ENCODE data around the gene MYADML2.
"Not testable (repeated sequence)": the region's sequence is repeated elsewhere in the genome, so short reads cannot be mapped to it uniquely, and the experiment has no call there.

Gene MYADML2

GRCh38 chr17:81983639-81984373, 36.8 kb upstream of the MYADML2 start:
- H3K36me3 ChIP-seq (ENCODE audit: control insufficient read depth in 1 of 2, insufficient read depth in 2 of 2, low read depth in 1 of 2, low read length in 2 of 2) = peaks cover 52 to 69% of the 10 kb centered on the region in 2 experiments
- no peak overlapping the region for H4K91ac ChIP-seq (ENCODE audit: low read length)
- peaks cover 41% of the 10 kb centered on the region for H3K79me1 ChIP-seq (replicated peaks; ENCODE audit: low read length, poor library complexity, severe bottlenecking)
- H2BK120ac ChIP-seq (ENCODE audit: low read depth, low read length) = no peak overlapping the region
- H3K4me2 ChIP-seq (ENCODE audit: low read length, poor library complexity, severe bottlenecking) = no peak overlapping the region
- no peak overlapping the region for H2AFZ ChIP-seq (ENCODE audit: low read depth, low read length)
- no peak overlapping the region for H2AK5ac ChIP-seq (ENCODE audit: low read length, severe bottlenecking)
- peaks cover 9% of the 10 kb centered on the region for H3K4me1 ChIP-seq (ENCODE audit: control insufficient read depth, insufficient read depth, low read depth, low read length)
- no peak overlapping the region for H3K4ac ChIP-seq (ENCODE audit: low read depth in 1 of 2, low read length in 2 of 2)
- WGBS = 96% methylated on average over 26 of the region's 26 CpGs
- H3K18ac ChIP-seq (ENCODE audit: low read depth in 1 of 2, low read length in 2 of 2) = no peak overlapping the region
- DNase-seq = no peak
- no peak overlapping the region for H3K9ac ChIP-seq (ENCODE audit: low read length)
- no peaks in the 10 kb centered on the region for H3K9me3 ChIP-seq (ENCODE audit: control insufficient read depth, low read length)
- H3K27me3 ChIP-seq (ENCODE audit: control insufficient read depth in 1 of 2, insufficient read depth in 1 of 2, low read length in 2 of 2) = no peaks in the 10 kb centered on the region
- H3K23ac ChIP-seq (ENCODE audit: low read length in 2 of 2) = no peak overlapping the region
- no peak overlapping the region for H3K14ac ChIP-seq (ENCODE audit: low read length in 2 of 2)
- no peak overlapping the region for H4K8ac ChIP-seq (ENCODE audit: low read length)
- no peak overlapping the region for H3K27ac ChIP-seq (ENCODE audit: low read length, poor library complexity, severe bottlenecking)
- no peak overlapping the region for H2BK12ac ChIP-seq (ENCODE audit: low read length in 2 of 2)
- H2BK15ac ChIP-seq (ENCODE audit: low read depth, poor library complexity, severe bottlenecking) = no peak overlapping the region
- no peak overlapping the region for H3K4me3 ChIP-seq (ENCODE audit: insufficient read depth in 1 of 2, low read depth in 1 of 2, low read length in 2 of 2)
- no peak overlapping the region for H2BK5ac ChIP-seq (ENCODE audit: low read depth, low read length, poor library complexity, severe bottlenecking)

- Histone ChIP-seq H3K4ac (ENCODE audit: low read depth in 1 of 2, low read length in 2 of 2) (no peak overlapping the region), H2BK15ac (ENCODE audit: low read depth, poor library complexity, severe bottlenecking) (no peak overlapping the region), H3K9me3 (ENCODE audit: control insufficient read depth, low read length) (no peaks in the 10 kb centered on the region), H3K9ac (ENCODE audit: low read length) (no peak overlapping the region), H3K18ac (ENCODE audit: low read depth in 1 of 2, low read length in 2 of 2) (no peak overlapping the region), H4K8ac (ENCODE audit: low read length) (no peak overlapping the region), H2BK12ac (ENCODE audit: low read length in 2 of 2) (no peak overlapping the region), H3K4me2 (ENCODE audit: low read length, poor library complexity, severe bottlenecking) (no peak overlapping the region), H3K4me3 (ENCODE audit: insufficient read depth in 1 of 2, low read depth in 1 of 2, low read length in 2 of 2) (no peak overlapping the region), H2BK120ac (ENCODE audit: low read depth, low read length) (no peak overlapping the region), H2AFZ (ENCODE audit: low read depth, low read length) (no peak overlapping the region), H3K23ac (ENCODE audit: low read length in 2 of 2) (no peak overlapping the region), H3K36me3 (ENCODE audit: control insufficient read depth in 1 of 2, insufficient read depth in 2 of 2, low read depth in 1 of 2, low read length in 2 of 2) (peaks cover 52 to 65% of the 10 kb centered on the region in 2 experiments), H3K27me3 (ENCODE audit: control insufficient read depth in 1 of 2, insufficient read depth in 1 of 2, low read length in 2 of 2) (no peaks in the 10 kb centered on the region), H2BK5ac (ENCODE audit: low read depth, low read length, poor library complexity, severe bottlenecking) (no peak overlapping the region), H3K79me1 (replicated peaks; ENCODE audit: low read length, poor library complexity, severe bottlenecking) (peaks cover 41% of the 10 kb centered on the region), H3K27ac (ENCODE audit: low read length, poor library complexity, severe bottlenecking) (no peak overlapping the region), H2AK5ac (ENCODE audit: low read length, severe bottlenecking) (no peak overlapping the region), H3K4me1 (ENCODE audit: control insufficient read depth, insufficient read depth, low read depth, low read length) (peaks cover 12% of the 10 kb centered on the region), H3K14ac (ENCODE audit: low read length in 2 of 2) (no peak overlapping the region), H4K91ac (ENCODE audit: low read length) (no peak overlapping the region)
- WGBS = 96% methylated on average over 35 of the region's 35 CpGs
- DNase-seq = no peak
These were observed 36.1 kb upstream of the MYADML2 start for GRCh38 chr17:81983011-81983638.

DNA sequence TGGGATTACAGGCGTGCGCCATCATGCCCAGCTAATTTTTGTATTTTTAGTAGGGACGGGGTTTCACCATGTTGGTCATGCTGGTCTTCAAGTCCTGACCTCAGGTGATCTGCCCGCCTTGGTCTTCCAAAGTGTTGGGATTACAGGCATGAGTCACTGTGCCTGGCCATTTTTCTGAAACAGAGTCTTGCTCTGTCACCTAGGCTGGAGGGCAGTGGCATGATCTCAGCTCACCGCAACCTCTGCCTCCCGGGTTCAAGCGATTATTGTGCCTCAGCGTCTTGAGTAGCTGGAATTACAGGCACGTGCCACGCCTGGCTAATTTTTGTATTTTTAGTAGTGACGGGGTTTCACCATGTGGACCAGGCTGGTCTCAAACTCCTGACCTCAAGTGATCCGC, 34.5 kb upstream of the MYADML2 start:
- H3K36me3 ChIP-seq (ENCODE audit: control insufficient read depth in 1 of 2, insufficient read depth in 2 of 2, low read depth in 1 of 2, low read length in 2 of 2) = peaks cover 45 to 54% of the 10 kb centered on the region in 2 experiments
- not testable (repeated sequence) for H2BK5ac ChIP-seq (ENCODE audit: low read depth, low read length, poor library complexity, severe bottlenecking); H3K27me3 ChIP-seq (ENCODE audit: control insufficient read depth in 1 of 2, insufficient read depth in 1 of 2, low read length in 2 of 2); H3K9ac ChIP-seq (ENCODE audit: low read length); DNase-seq; H3K4me3 ChIP-seq (ENCODE audit: insufficient read depth in 1 of 2, low read depth in 1 of 2, low read length in 2 of 2); H2AFZ ChIP-seq (ENCODE audit: low read depth, low read length); H3K18ac ChIP-seq (ENCODE audit: low read depth in 1 of 2, low read length in 2 of 2); H2BK12ac ChIP-seq (ENCODE audit: low read length in 2 of 2); H3K4me2 ChIP-seq (ENCODE audit: low read length, poor library complexity, severe bottlenecking); H4K8ac ChIP-seq (ENCODE audit: low read length); H2BK120ac ChIP-seq (ENCODE audit: low read depth, low read length); H2BK15ac ChIP-seq (ENCODE audit: low read depth, poor library complexity, severe bottlenecking); H3K14ac ChIP-seq (ENCODE audit: low read length in 2 of 2); H4K91ac ChIP-seq (ENCODE audit: low read length); H3K9me3 ChIP-seq (ENCODE audit: control insufficient read depth, low read length); H3K23ac ChIP-seq (ENCODE audit: low read length in 2 of 2); H3K27ac ChIP-seq (ENCODE audit: low read length, poor library complexity, severe bottlenecking); H3K4ac ChIP-seq (ENCODE audit: low read depth in 1 of 2, low read length in 2 of 2); H2AK5ac ChIP-seq (ENCODE audit: low read length, severe bottlenecking)
- WGBS = 99% methylated on average over 12 of the region's 12 CpGs
- H3K79me1 ChIP-seq (replicated peaks; ENCODE audit: low read length, poor library complexity, severe bottlenecking) = peaks cover 38% of the 10 kb centered on the region
- peaks cover 18% of the 10 kb centered on the region for H3K4me1 ChIP-seq (ENCODE audit: control insufficient read depth, insufficient read depth, low read depth, low read length)

- Histone ChIP-seq H3K18ac (ENCODE audit: low read depth in 1 of 2, low read length in 2 of 2) (no peak overlapping the region), H3K4ac (ENCODE audit: low read depth in 1 of 2, low read length in 2 of 2) (no peak overlapping the region), H3K79me1 (replicated peaks; ENCODE audit: low read length, poor library complexity, severe bottlenecking) (peaks cover 36% of the 10 kb centered on the region), H2AFZ (ENCODE audit: low read depth, low read length) (no peak overlapping the region), H3K23ac (ENCODE audit: low read length in 2 of 2) (no peak overlapping the region), H3K4me1 (ENCODE audit: control insufficient read depth, insufficient read depth, low read depth, low read length) (peaks cover 20% of the 10 kb centered on the region), H3K27me3 (ENCODE audit: control insufficient read depth in 1 of 2, insufficient read depth in 1 of 2, low read length in 2 of 2) (peaks cover 0 to 6% of the 10 kb centered on the region in 2 experiments), H3K14ac (ENCODE audit: low read length in 2 of 2) (no peak overlapping the region), H4K8ac (ENCODE audit: low read length) (no peak overlapping the region), H2BK12ac (ENCODE audit: low read length in 2 of 2) (no peak overlapping the region), H3K36me3 (ENCODE audit: control insufficient read depth in 1 of 2, insufficient read depth in 2 of 2, low read depth in 1 of 2, low read length in 2 of 2) (peaks cover 39 to 48% of the 10 kb centered on the region in 2 experiments), H3K9me3 (ENCODE audit: control insufficient read depth, low read length) (no peaks in the 10 kb centered on the region), H3K4me3 (ENCODE audit: insufficient read depth in 1 of 2, low read depth in 1 of 2, low read length in 2 of 2) (no peak overlapping the region), H2BK15ac (ENCODE audit: low read depth, poor library complexity, severe bottlenecking) (no peak overlapping the region), H2AK5ac (ENCODE audit: low read length, severe bottlenecking) (no peak overlapping the region), H2BK120ac (ENCODE audit: low read depth, low read length) (no peak overlapping the region), H2BK5ac (ENCODE audit: low read depth, low read length, poor library complexity, severe bottlenecking) (no peak overlapping the region), H3K9ac (ENCODE audit: low read length) (no peak overlapping the region), H3K4me2 (ENCODE audit: low read length, poor library complexity, severe bottlenecking) (no peak overlapping the region), H4K91ac (ENCODE audit: low read length) (no peak overlapping the region), H3K27ac (ENCODE audit: low read length, poor library complexity, severe bottlenecking) (no peak overlapping the region)
- 88% methylated on average over 6 of the region's 9 CpGs for WGBS
- DNase-seq = no peak
These were observed 33.8 kb upstream of the MYADML2 start for GRCh38 chr17:81980707-81981343.

All from mesenchymal stem cell (in vitro differentiated cells and primary cell).